ENCODE measurements around the gene DSCAM. TPM values are rescaled to one million over a fixed set of nuclear protein-coding genes. Genes with fewer than 3 reads are reported as not detected.

Gene DSCAM
- total and polyA plus RNA-seq, 2 donors (not counting 1 experiment from before 2014, with no cell fraction given), result not detected

- no peak overlapping the region for H3K4me3 ChIP-seq (ENCODE audit: control extremely low read depth in 1 of 5, extremely low read depth in 1 of 5, insufficient read depth in 1 of 5, low read depth in 2 of 5, low read length in 4 of 5)
- no peaks in the 10 kb centered on the region for H3K79me2 ChIP-seq (ENCODE audit: control insufficient read depth, insufficient read depth, low read length)
- no peaks in the 10 kb centered on the region for H3K9me3 Mint-ChIP-seq (ENCODE audit: insufficient read depth)
- H3K4me1 Mint-ChIP-seq, result no peaks in the 10 kb centered on the region
- peaks cover 0 to 9% (median 0%) of the 10 kb centered on the region in 3 donors for H3K9me3 ChIP-seq (ENCODE audit: control extremely low read depth in 1 of 3, control insufficient read depth in 2 of 3, insufficient read depth in 1 of 3, low read length in 2 of 3)
- no peak for ATAC-seq (ENCODE audit: low read depth)
- no peaks in the 10 kb centered on the region for H3K36me3 ChIP-seq (replicated peaks in 1 of 2; ENCODE audit: control extremely low read depth in 1 of 2, control insufficient read depth in 1 of 2, extremely low read depth in 1 of 2, insufficient read depth in 2 of 2, low read length in 1 of 2)
- no peak for DNase-seq
- no peak overlapping the region for H2AFZ ChIP-seq (ENCODE audit: insufficient read depth, low read depth, low read length, poor library complexity, severe bottlenecking)
- H3K27me3 ChIP-seq (replicated peaks in 1 of 4; ENCODE audit: control extremely low read depth in 1 of 4, control insufficient read depth in 3 of 4, insufficient read depth in 4 of 4, low read length in 3 of 4), result no peaks in the 10 kb centered on the region
- TF ChIP-seq, protein P1, sequence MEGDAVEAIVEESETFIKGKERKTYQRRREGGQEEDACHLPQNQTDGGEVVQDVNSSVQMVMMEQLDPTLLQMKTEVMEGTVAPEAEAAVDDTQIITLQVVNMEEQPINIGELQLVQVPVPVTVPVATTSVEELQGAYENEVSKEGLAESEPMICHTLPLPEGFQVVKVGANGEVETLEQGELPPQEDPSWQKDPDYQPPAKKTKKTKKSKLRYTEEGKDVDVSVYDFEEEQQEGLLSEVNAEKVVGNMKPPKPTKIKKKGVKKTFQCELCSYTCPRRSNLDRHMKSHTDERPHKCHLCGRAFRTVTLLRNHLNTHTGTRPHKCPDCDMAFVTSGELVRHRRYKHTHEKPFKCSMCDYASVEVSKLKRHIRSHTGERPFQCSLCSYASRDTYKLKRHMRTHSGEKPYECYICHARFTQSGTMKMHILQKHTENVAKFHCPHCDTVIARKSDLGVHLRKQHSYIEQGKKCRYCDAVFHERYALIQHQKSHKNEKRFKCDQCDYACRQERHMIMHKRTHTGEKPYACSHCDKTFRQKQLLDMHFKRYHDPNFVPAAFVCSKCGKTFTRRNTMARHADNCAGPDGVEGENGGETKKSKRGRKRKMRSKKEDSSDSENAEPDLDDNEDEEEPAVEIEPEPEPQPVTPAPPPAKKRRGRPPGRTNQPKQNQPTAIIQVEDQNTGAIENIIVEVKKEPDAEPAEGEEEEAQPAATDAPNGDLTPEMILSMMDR (IDR thresholded peaks at IDR 0.05), result no peak
- no peak for TF ChIP-seq EZH2 (IDR thresholded peaks at IDR 0.05; ENCODE audit: borderline replicate concordance, insufficient read depth, low read depth, low read length, poor library complexity, severe bottlenecking)
- no peak overlapping the region for H3K4me2 ChIP-seq (replicated peaks; ENCODE audit: low read depth, low read length, poor library complexity, severe bottlenecking)
- H3K27ac Mint-ChIP-seq, result no peak overlapping the region
- H4K20me1 ChIP-seq (ENCODE audit: control insufficient read depth, insufficient read depth, low read length, poor library complexity, severe bottlenecking), result no peaks in the 10 kb centered on the region
- H3K27ac ChIP-seq (ENCODE audit: low read length in 2 of 2), result no peak overlapping the region
- ChIA-PET POLR2A (no interaction called here), CTCF (no interaction called here)
- intact Hi-C loops (cut with micrococcal nuclease), result no loop called here
- WGBS (ENCODE audit: insufficient coverage), result 88% methylated on average over 3 of the region's 5 CpGs
- H3K27me3 Mint-ChIP-seq, result no peaks in the 10 kb centered on the region
- H3K9ac ChIP-seq (ENCODE audit: low read length), result no peak overlapping the region
- no peak overlapping the region for H3K4me3 Mint-ChIP-seq
- no peaks in the 10 kb centered on the region for H3K4me1 ChIP-seq (ENCODE audit: control insufficient read depth in 2 of 2, insufficient read depth in 2 of 2, low read length in 2 of 2)
Measured at GRCh38 chr21:40021558-40022351, 825.2 kb downstream of the DSCAM start.

GRCh38 chr21:40020651-40021050 lies 826.3 kb downstream of the DSCAM start:
- whole genome bisulfite sequencing (ENCODE audit: insufficient coverage), result 92% methylated on average over 3 of the region's 3 CpGs
- intact Hi-C loops (cut with micrococcal nuclease), result no loop called here
- H3K27ac Mint-ChIP-seq, result no peak overlapping the region
- Histone ChIP-seq H3K9me3 (ENCODE audit: control extremely low read depth in 1 of 3, control insufficient read depth in 2 of 3, insufficient read depth in 1 of 3, low read length in 2 of 3) (peaks cover 0 to 15% (median 0%) of the 10 kb centered on the region in 3 donors), H3K27ac (ENCODE audit: low read length in 2 of 2) (no peak overlapping the region), H3K4me3 (ENCODE audit: control extremely low read depth in 1 of 5, extremely low read depth in 1 of 5, insufficient read depth in 1 of 5, low read depth in 2 of 5, low read length in 4 of 5) (no peak overlapping the region), H3K79me2 (ENCODE audit: control insufficient read depth, insufficient read depth, low read length) (no peaks in the 10 kb centered on the region), H3K4me1 (ENCODE audit: control insufficient read depth in 2 of 2, insufficient read depth in 2 of 2, low read length in 2 of 2) (no peaks in the 10 kb centered on the region), H2AFZ (ENCODE audit: insufficient read depth, low read depth, low read length, poor library complexity, severe bottlenecking) (no peak overlapping the region), H3K4me2 (replicated peaks; ENCODE audit: low read depth, low read length, poor library complexity, severe bottlenecking) (no peak overlapping the region), H3K9ac (ENCODE audit: low read length) (no peak overlapping the region), H3K27me3 (replicated peaks in 1 of 4; ENCODE audit: control extremely low read depth in 1 of 4, control insufficient read depth in 3 of 4, insufficient read depth in 4 of 4, low read length in 3 of 4) (no peaks in the 10 kb centered on the region), H3K36me3 (replicated peaks in 1 of 2; ENCODE audit: control extremely low read depth in 1 of 2, control insufficient read depth in 1 of 2, extremely low read depth in 1 of 2, insufficient read depth in 2 of 2, low read length in 1 of 2) (no peaks in the 10 kb centered on the region), H4K20me1 (ENCODE audit: control insufficient read depth, insufficient read depth, low read length, poor library complexity, severe bottlenecking) (no peaks in the 10 kb centered on the region)
- H3K9me3 Mint-ChIP-seq (ENCODE audit: insufficient read depth), result peaks cover 5% of the 10 kb centered on the region
- no peak overlapping the region for H3K4me3 Mint-ChIP-seq
- no peak for ATAC-seq (ENCODE audit: low read depth)
- ChIA-PET POLR2A (no interaction called here), CTCF (no interaction called here)
- DNase-seq, result no peak
- no peaks in the 10 kb centered on the region for H3K4me1 Mint-ChIP-seq
- TF ChIP-seq, protein P1 (IDR thresholded peaks at IDR 0.05), result no peak
- no peak for TF ChIP-seq EZH2 (IDR thresholded peaks at IDR 0.05; ENCODE audit: borderline replicate concordance, insufficient read depth, low read depth, low read length, poor library complexity, severe bottlenecking)
- no peaks in the 10 kb centered on the region for H3K27me3 Mint-ChIP-seq
